ENCODE measurements around the gene ZNF513.
A peak's percentile ranks its signal among the peaks of the same experiment; 100 is the strongest.

The ZNF513 gene

DNA sequence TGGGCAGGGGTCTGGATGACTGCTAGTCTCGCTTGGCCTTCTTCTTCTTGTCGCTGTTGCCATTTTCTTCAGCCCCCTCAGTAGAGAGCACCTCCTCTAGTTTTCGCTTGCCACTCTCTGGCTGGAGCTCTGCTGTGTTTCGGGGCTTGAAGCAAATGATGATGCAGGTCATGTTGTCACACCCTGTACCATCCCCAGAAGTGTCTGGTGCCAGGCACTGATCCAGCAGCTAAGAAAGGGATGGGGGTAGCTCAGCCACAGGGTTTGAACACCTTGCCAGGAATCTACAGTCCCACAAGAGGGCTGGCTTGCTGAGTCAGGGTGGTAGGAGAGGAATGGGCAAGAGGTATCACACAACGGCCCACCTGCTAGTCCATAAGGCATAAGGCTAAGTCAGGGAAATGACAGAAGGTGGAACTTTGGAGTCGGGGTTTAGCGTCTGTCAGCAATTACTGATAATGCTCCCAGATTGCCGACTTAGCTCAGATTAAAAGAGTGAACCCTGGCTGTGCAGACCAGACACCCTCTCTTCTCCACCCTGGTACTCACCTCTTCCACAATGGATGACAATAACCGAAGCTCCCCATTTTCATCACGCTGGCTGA lies 1.1 kb upstream of the ZNF513 start:
- no peak for DNase-seq (ENCODE audit: low read depth in 2 of 2)

DNA sequence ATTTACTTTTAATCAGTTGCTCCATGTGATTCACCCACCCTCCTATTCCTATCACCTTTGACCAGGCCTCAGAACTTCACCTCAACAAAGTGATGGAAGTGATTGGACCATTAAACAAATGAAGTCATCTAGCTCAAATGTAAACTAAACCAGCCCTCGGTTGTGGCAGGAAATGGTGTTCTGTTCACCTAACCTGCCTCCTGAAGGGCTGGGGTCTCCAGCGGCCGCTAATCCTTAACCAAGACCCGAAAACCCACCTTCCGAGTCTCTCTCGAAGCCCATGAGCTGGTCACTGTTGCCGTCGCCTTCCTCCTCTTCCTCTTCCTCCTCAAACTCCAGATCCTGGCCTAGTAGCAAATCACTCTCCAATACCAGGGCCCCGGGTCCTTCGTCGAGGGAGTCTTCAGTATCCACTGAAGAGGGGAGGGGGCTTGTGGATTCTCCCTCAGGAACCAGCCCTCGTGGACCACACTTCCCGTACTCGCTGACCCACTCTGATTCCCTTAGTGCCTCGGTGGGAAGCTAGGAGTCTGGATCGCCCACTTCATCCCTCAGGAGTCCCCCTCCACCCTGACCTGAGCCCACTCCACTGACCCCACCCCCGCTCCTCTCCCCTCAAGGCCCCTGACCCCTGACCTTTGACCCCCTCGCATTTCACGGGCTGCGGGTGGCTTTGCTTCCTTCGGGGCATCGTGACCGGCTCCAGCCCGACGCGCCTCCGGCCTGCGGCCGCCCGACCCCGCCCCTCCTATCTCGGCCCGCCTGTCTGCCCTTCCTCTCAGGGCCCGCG lies 503 bp downstream of the ZNF513 start:
- no peak for DNase-seq (ENCODE audit: low read depth in 2 of 2)

DNA sequence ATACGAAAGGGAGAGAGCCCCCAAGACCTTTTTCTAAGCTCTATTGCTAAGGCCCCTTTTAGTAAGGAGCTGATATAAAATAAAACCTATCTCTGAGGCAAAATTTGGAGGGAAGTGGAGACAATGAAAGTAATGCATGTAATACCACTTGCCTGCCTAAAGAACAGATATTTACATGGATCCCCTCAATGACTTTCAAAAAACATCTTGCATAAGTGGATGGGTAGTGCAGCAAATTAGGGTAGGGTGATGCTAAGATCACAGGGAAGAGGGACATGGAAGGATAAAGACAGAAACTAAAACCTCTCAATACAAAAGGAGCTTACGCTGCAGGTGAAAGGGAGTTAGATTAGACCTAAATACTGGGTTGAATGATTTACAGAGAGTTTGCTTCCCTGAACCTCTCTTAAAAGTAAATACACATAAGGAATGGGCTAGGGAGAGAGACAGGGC lies 1.1 kb downstream of the ZNF513 start:
- no peak for DNase-seq (ENCODE audit: low read depth in 2 of 2)

DNA sequence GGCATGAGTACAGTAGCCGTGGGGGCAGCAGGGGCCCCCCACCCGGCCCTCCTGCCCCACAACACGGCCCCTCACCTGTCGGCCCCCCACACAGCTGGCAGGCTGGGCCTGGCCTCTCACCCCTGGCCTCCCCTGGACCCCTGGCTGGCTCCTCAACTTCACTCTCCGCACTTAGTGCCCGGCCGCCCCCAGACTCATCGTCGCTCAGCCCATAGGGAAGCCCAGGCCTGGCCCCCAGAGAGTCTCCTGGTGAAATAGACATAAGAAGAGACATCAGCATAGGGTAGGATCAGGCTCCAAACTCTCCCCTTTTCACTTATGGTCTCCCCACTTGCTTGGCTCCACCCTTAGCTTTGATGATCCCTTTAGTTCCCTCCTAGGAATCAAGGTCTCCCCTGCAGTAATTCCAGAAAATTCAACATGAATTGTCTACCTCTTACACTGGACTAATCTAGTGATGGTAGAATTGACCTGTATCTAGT lies 1.7 kb downstream of the ZNF513 start:
- no peak for DNase-seq (ENCODE audit: low read depth in 2 of 2)

DNA sequence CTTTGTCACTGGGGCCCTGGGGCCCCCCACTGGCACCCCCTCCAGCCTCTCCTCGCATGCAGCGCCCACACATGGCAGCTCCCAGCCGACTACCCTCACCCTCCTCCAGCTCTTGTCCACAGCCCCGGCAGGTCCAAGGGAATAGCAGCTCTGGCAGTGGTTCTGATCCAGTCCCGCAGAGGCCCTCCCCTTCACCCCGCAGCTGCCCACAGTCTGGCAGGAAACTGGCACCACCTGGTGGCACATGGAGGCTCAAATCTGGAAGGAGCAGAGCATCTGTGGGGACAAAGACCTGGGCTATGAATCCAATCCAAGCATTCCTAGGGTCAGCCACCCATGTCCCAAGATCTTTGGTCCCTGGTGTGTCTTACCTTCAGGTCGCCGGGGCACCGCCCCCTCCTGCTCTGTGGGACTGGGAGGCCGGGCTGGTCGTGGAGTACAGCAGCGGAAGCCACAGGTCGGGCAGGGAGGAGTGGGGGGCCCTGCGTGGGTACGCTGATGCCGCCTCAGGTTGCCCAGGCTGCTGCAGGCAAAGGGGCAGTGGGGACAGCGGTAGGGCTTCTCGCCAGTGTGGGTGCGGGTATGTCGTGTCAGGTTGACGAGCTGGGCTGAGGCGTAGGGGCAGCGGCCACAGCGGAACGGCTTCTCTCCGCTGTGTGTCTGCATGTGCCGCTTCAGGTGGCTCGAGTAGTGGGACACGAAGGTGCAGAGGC lies 2.3 kb downstream of the ZNF513 start:
- no peak for DNase-seq (ENCODE audit: low read depth in 2 of 2)

DNA sequence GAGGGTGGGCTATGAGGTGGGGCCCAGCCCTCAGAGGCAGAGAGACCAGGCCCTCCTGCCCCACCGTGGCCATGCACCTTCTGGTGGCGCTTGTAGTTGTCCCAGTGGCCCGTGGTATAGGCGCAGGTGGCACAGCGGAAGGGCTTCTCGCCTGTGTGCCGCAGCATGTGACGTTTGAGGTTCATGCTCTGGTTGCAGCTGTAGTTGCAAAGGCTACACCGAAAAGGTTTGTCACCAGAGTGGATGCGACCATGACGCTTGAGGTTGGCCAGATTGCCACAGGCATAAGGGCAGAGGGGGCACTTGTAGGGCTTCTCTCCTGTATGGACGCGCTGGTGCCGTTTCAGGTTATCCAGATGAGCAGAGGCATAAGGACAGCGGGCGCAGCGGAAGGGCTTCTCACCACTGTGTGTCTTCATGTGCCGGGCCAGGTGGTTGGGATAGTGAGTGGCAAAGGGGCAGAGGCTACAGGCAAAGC lies 2.9 kb downstream of the ZNF513 start:
- no peak for DNase-seq (ENCODE audit: low read depth in 2 of 2)

DNA sequence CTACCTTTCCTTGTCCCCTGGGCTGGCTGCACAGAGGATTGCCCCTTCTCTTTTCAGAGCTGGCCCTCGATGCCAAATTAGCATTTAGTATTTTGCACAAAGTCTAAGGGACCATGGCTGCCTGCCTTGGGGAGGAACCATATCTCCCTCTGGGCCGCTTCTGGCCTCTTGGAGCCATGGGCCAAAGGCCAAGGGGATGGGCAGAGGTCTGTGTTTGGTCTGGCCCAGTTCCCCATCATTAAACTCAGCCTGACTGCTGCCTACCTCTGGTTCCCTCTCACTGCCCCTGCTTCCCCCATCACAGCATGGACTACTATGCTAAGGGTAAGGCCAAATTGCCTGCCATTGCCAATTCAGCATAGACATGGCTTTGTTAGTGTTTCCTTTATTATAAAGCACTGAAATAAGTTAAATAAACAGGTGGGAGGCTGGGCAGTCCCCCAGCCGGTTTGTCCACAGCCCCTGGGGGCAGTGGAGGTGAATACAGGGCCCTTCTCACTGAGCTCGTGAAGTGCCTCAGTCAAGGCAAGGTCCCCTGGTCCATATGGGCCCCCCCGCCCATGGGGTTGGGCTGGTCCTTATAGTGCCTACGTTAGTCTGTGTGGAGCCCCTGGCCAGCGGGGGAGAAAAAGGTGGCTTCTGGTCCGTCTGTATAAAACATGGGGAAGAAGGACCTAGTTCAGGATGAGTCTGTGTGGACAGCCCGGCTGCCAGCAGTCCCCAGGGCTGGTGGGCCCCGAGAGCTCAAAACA lies 3.5 kb downstream of the ZNF513 start:
- DNase-seq (ENCODE audit: low read depth in 2 of 2), result no peak

DNA sequence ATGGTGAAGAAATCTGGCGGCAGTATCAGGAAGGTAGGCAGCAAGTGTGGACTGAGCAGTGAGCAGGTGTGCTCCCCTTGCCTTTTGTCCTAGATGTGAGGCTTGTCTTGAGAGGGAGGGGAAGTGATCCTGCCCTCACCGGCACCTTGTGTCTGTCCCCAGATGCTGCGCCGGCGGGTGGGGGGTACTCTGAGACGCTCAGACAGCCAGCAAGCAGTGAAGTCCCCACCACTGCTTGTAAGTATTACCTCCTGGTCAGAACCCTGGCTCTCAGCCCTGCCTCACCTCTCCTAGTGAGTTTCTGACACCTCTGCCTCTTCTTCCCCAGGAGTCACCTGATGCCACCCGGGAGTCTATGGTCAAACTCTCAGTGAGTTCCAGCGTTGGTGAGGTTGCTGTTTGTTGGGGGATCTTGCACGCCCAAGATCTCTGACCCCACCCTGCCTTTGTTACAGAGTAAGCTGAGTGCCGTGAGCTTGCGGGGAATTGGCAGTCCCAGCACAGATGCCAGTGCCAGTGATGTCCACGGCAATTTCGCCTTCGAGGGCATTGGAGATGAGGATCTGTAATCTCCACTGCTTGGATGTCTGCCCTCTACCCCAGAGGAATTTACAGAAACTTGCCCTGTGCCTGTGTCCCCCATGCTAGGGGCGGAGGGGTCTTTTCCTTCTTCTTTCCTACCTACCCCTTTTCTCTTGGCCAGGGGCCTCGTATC lies 4.2 kb downstream of the ZNF513 start:
- DNase-seq (ENCODE audit: low read depth in 2 of 2), result no peak

DNA sequence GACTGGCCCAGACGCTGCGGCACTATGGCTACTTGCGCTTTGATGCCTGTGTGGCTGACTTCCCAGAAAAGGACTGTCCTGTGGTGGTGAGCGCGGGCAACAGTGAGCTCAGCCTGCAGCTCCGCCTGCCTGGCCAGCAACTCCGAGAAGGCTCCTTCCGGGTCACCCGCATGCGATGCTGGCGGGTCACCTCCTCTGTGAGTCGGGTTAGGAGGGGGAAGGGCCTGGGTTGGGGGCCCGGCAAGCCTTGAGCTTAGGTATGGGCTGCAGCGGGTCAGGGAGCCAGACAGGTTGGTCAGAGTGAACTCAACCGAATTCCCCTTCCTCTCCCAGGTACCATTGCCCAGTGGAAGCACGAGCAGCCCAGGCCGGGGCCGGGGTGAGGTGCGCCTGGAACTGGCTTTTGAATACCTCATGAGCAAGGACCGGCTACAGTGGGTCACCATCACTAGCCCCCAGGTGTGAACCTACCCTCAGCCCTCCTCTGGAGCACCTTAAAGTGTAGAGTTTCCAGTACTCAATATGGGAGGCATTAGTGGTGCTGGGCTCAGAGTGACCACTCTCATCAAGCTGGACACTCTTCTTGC lies 4.9 kb downstream of the ZNF513 start:
- no peak for DNase-seq (ENCODE audit: low read depth in 2 of 2)

DNA sequence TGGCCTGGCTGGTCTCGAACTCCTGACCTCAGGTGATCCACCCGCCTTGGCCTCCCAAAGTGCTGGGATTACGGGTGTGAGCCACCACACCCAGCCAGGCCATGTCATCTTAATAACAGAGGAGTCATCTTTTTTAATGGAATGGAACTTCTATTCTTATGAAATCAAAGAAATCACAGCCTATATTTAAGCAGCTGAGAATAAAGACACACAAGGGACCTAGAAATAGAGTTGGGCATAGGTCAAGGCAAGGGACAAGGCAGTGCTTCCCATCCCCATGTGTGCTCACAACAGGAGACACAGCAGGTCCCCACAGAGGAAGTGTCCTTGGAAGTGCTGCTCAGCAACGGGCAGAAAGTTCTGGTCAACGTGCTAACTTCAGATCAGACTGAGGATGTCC lies 7.0 kb downstream of the ZNF513 start:
- DNase-seq (ENCODE audit: low read depth in 2 of 2), result no peak

DNA sequence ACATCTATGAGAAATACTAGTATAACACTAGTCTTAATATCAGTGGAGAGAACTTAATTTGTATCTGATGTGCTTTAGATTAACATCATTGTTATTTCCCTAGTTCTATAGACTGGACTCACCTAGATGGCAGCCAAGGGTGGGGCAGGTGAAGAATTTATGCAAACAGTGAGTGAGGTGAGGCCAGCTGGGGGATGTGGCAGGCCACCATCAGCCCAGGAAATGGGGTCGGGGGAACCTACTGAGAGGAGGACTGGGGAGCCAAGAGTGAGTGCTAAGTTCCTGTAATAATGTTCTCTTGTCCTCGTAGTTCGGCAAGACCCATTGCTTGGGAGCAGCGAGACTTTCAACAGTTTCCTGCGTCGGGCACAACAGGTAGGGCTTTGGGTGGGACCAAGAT lies 7.6 kb downstream of the ZNF513 start:
- DNase-seq (ENCODE audit: low read depth in 2 of 2), result no peak

DNA sequence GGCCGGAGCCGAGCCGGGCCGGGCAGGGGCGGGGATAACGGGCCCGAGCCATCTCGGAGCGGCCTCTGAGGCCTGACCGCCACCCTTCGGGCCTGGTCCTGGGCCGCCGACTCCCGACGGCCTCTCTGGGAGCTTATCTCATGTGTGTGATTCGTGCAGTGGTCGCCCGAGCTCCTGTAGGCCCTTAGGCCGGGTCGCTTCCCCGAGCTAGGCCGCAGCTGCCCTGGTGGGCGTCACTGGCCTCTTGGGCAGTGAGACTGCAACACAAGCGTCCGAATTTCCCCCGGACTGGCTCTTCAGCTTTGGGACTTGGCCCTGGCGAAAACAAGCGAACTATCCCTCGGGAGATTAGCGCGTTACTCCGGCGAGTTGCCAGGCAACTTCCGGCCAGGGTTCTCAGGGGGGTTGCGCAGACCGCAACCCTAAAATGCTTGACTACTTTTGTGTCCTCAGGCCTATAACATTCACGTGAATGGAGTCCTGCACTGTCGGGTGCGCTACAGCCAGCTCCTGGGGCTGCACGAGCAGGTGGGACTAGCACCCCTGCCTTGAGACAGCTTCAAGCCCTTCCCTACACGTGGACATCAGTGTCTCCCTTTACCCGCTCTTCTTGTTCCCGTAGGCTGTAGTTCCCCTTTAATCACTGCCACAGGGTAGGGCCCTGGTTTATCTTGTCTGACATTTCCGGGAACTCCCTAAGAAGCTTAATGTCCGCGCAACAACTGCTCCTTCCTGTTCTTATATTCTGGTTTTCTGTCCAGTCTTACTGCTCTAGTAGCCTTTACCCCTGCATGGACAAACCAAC lies 9.5 kb downstream of the ZNF513 start:
- no peak for DNase-seq (ENCODE audit: low read depth in 2 of 2)

DNA sequence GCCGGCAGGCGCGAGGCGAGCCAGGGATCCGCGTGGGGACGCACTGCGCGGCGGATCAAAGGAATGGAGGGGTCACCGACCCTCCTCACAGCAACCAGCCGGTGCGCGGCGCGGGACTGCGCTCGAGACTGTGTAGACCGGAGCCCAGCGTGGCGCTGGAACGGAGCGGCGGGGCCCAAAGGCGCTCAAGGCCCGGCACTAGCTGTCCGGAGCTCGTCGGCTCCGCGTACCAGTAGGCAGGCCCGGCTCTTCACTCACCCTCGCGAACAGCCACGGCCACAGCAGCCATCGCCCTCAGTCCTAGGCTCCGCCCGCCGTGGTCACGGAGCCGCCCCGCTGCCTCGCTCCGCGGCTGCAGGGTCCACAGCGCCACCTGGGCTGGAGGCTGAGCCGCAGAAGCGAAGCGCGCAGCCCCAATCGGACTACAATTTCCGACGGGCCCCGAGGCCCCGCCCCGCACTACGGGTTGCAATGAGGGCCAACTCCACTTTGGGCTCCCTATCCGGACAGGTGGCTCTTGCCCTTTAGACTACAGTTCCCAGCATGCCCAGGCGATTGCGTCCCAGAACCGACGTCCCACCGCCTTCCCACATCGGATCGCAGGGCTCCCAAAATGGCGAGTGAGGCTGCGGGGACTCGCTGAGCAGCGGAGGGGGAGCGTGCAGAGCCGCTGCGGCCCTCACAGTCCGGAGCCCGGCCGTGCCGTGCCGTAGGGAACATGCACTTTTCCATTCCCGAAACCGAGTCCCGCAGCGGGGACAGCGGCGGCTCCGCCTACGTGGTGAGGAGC lies 10.3 kb downstream of the ZNF513 start, which contains the start of the genes EIF2B4 and SNX17:
EIF2B4 (minus strand) TSS at position 313 of the 790 bp plus-strand sequence; CDS start at position 289, 24 bp downstream.
SNX17 (plus strand) TSS at position 591 of the 790 bp plus-strand sequence; CDS start at position 719, 128 bp downstream.
- DNase-seq (ENCODE audit: low read depth in 2 of 2), result peak; percentile 97 to 98

DNA sequence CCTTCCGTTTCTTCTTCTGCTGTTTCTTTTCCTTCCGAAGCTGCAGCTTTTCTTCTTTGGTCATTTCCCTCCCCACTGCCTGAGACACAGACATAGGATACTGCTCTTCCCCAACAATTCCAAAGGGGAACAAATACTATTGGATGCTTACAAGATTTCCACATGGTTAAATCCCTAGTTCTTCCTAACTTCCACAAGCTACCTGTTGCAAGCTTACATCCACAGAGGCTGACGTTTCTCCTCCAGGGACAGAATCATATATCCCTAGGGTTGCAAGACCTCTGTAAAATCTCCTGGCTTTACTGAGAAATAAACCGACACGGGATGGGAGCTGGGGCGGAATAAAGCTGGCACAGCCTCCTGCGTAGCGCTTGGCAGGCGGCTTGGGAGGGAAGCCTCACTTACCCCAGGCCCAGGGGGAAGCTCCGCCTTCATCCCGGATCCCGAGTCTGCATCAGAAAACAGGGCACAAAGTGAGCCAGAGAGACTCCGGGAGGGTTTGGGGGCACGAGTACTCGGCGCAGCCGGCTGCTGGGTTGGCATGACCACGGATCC lies 11.0 kb downstream of the ZNF513 start:
- DNase-seq (ENCODE audit: low read depth in 2 of 2), result no peak

DNA sequence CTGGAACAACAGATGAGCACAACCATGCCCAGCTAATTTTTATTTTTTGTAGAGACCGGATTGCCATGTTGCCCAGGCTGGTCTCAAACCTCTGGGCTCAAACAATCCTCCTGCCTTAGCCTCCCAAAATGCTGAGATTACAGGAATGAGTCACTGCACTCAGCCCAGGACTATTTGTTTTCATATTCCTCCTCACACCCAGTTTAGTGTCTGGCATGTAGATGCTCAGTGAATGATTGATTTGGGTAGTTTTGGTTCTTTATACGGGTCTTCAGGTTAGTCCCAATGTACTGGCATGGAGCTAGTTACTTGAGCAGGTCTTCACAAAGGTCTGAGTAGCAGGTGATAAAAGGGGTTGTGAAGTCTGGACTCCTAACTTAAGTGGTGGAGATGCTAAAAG lies 16.6 kb downstream of the ZNF513 start:
- no peak for DNase-seq (ENCODE audit: low read depth in 2 of 2)

DNA sequence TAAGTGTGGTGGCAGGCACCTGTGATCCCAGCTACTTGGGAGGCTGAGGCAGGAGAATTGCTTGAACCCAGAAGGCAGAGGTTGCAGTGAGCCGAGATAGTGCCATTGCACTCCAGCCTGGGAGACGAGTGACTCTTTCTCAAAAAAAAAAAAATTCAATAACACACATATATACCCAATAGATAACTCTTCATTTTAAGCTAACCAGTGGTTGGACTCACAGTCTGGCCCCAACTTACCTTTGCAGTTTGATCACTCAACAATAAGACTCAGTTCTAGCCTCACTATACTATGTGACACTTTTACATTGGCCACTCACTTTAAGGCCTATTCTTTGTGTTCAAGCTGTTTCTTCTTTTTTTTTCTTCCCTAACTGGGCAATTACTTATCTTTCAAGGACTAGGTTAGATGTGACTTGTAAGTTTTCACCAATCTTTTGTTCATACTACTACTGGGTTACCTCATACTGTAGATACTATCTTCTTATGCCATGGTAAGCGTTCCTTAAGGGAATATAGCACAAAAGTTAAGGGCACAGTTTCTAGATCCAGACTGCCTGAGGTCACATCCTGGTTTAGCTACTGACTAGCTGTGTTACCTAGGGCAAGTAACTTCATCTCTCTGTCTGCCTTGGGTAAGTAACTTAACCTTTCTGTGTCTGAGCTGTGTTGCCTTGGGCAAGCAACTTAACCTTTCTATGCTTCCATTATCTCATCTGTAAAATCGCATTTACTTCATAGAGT lies 17.7 kb downstream of the ZNF513 start:
- no peak for DNase-seq (ENCODE audit: low read depth in 2 of 2)

DNA sequence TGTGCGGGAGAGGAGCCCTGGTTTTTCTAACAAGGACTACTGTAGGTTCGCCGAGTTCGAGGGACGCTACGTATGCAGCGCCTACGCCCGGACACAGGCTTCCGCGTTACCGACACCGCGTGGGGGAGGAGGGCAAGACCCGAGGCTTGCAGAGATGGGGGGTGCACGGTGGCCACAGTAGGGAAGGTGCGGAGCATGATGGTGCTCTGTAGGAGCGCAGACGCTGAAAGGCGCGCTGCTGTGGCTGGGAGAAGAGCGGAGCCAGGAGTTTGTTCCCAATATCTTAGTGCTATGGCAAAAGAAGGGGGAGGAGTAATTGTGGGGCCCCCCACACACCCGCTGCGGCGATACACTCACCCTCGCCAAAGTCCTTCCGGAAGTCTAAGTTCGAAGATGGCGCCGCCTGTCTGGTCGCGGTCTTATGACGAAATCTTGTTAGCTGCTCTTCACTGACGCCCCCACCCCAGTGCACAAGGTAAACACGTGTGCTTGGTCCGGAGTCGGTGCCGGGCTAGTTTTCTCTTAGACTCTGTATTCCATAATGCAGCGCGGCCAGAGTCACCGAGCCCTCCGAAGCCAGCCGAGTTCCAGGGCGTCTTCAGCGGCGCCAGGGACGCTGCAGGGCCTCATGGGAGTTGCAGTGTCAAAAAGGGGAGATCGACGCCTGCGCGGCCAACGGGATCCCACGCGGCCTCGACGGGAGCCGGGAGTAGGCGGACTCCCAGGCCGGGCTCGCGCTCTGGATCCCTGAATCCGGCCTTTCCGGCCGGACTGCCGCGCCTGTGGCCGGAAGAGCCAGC lies 24.0 kb downstream of the ZNF513 start, which contains the start of gene GTF3C2:
GTF3C2 (minus strand) TSS at position 383 of the 800 bp plus-strand sequence. CDS start 13,210 bp downstream, outside the sequence.
- peak; percentile 94 to 95 for DNase-seq (ENCODE audit: low read depth in 2 of 2)
